HepG2 (cell line): Measurements from ENCODE around the gene PRCD. TPM values are rescaled to one million over a fixed set of nuclear protein-coding genes. Genes with fewer than 3 reads are reported as not detected.

ENCODE experiments used
- AKAP8 ChIP-seq: sonication (generic); formaldehyde crosslinking; IDR thresholded peaks from 2 replicates; pipeline ENCODE4 v1.5.1; 2020; ENCODE audit warnings: mild to moderate bottlenecking, missing genetic modification reagents
- ATF6 ChIP-seq: sonication (generic); formaldehyde crosslinking; conservative IDR thresholded peaks from 2 replicates; pipeline ENCODE4 v1.4.0; 2020; ENCODE audit warnings: missing genetic modification reagents
- BCLAF1 ChIP-seq: fragments of 450-650 bp; IDR thresholded peaks from 2 replicates; pipeline ENCODE4 v1.6.1; 2017; ENCODE audit warnings: mild to moderate bottlenecking
- CHD2 ChIP-seq: IDR thresholded peaks from 2 replicates; pipeline ENCODE4 v1.6.1; 2011; ENCODE audit warnings: low read depth, low read length, improper control_type of control experiment
- CHD4 ChIP-seq: fragments of 200-600 bp; sonication (generic); IDR thresholded peaks from 2 replicates; pipeline ENCODE4 v1.7.0; 2017; ENCODE audit warnings: mild to moderate bottlenecking, low read length, borderline replicate concordance
- CREB1 ChIP-seq, 2 experiments: fragments of 450-650 bp in 1 of 2; IDR thresholded peaks; 2 replicates each; pipeline ENCODE4 v1.6.1; 2016 to 2017; ENCODE audit warnings: control low read depth in 1 of 2, mild to moderate bottlenecking in 1 of 2, missing compliant biosample characterization in 1 of 2, missing genetic modification characterization in 1 of 2
- DNMT1 ChIP-seq: sonication (generic); formaldehyde crosslinking; IDR thresholded peaks from 2 replicates; pipeline ENCODE4 v1.5.1; 2020; ENCODE audit warnings: mild to moderate bottlenecking, missing genetic modification reagents
- ETV6 ChIP-seq: sonication (generic); formaldehyde crosslinking; conservative IDR thresholded peaks from 2 replicates; pipeline ENCODE4 v1.4.0; 2020; ENCODE audit warnings: missing genetic modification reagents
- HBP1 ChIP-seq: IDR thresholded peaks from 2 replicates; pipeline ENCODE4 v1.6.1; 2016; ENCODE audit warnings: low read depth, control low read depth
- HOXA3 ChIP-seq: sonication (generic); formaldehyde crosslinking; IDR thresholded peaks from 2 replicates; pipeline ENCODE4 v1.5.0; 2020; ENCODE audit warnings: missing genetic modification reagents
- MIXL1 ChIP-seq: IDR thresholded peaks from 2 replicates; pipeline ENCODE4 v1.6.1; 2016
- PPARG ChIP-seq: conservative IDR thresholded peaks from 2 replicates; pipeline ENCODE4 v1.6.1; 2016; ENCODE audit warnings: missing biosample characterization, missing genetic modification reagents
- PREB ChIP-seq: sonication (generic); formaldehyde crosslinking; IDR thresholded peaks from 2 replicates; pipeline ENCODE4 v1.4.0; 2020; ENCODE audit warnings: missing genetic modification reagents
- RBM39 ChIP-seq: fragments of 200-400 bp; formaldehyde crosslinking; IDR thresholded peaks from one replicate; pipeline ENCODE4 v1.6.1; 2018; ENCODE audit warnings: antibody characterized with exemption, mild to moderate bottlenecking, low read depth, low read length; ENCODE audit not compliant: poor library complexity, severe bottlenecking
- ZBTB7B ChIP-seq: sonication (generic); formaldehyde crosslinking; IDR thresholded peaks from 2 replicates; pipeline ENCODE4 v1.4.0; 2020; ENCODE audit warnings: missing genetic modification reagents
- ZFP37 ChIP-seq: sonication (generic); formaldehyde crosslinking; IDR thresholded peaks from 2 replicates; pipeline ENCODE4 v1.4.0; 2020; ENCODE audit warnings: missing genetic modification reagents, borderline replicate concordance
- ZNF205 ChIP-seq: IDR thresholded peaks from 2 replicates; pipeline ENCODE4 v1.6.1; 2018; ENCODE audit warnings: missing biosample characterization, missing genetic modification reagents
- ZNF256 ChIP-seq: sonication (generic); formaldehyde crosslinking; conservative IDR thresholded peaks from 2 replicates; pipeline ENCODE4 v1.4.0; 2020; ENCODE audit warnings: missing genetic modification reagents
- ZNF263 ChIP-seq: sonication (generic); formaldehyde crosslinking; IDR thresholded peaks from 2 replicates; pipeline ENCODE4 v1.4.0; 2020; ENCODE audit warnings: missing genetic modification reagents
- ZNF317 ChIP-seq: sonication (generic); formaldehyde crosslinking; IDR thresholded peaks from 2 replicates; pipeline ENCODE4 v1.5.0; 2020; ENCODE audit warnings: mild to moderate bottlenecking, missing genetic modification reagents
- ZNF354B ChIP-seq: sonication (generic); formaldehyde crosslinking; IDR thresholded peaks from 2 replicates; pipeline ENCODE4 v1.8.0; 2022; ENCODE audit warnings: mild to moderate bottlenecking, missing genetic modification reagents
- ZNF660 ChIP-seq: sonication (generic); formaldehyde crosslinking; IDR thresholded peaks from 2 replicates; pipeline ENCODE4 v1.5.1; 2020; ENCODE audit warnings: mild to moderate bottlenecking, low read depth, missing genetic modification reagents, borderline replicate concordance
- polyA plus RNA-seq, 8 experiments: library from polyadenylated mRNA; depleted of rRNA in 3 of 8; stranded (reverse) in 7 of 8; unstranded in 1 of 8; fragments of >200 nt; fragmentation: Illumina TruSeq in 4 of 8; extraction: Trizol in 4 of 8; gene quantifications; 2 replicates each; pipeline versions ENCODE4 v1.2.1 to v1.2.3, GENCODE V29; 2011 to 2016; ENCODE audit warnings: low read depth in 4 of 8, missing spikeins in 1 of 8, mixed read lengths in 1 of 8; ENCODE audit not compliant: insufficient read depth in 1 of 8
- total RNA-seq, 5 experiments: library from RNA; depleted of rRNA; stranded (reverse); fragments of >200 nt; fragmentation: Illumina TruSeq; extraction: Trizol; gene quantifications; 2 replicates each; pipeline ENCODE4 v1.2.3, GENCODE V29; 2016; ENCODE audit warnings: low read depth in 1 of 5

Gene PRCD
- total and polyA plus RNA-seq, 2 of the 13 experiments (the other 11 are each of a cell fraction or from before 2014, with no cell fraction given): 0.51 TPM; not detected in 1

- TF ChIP-seq CREB1 (IDR thresholded peaks at IDR 0.05) (no peak), CREB1 (CRISPR knock-in tag; IDR thresholded peaks at IDR 0.05) (no peak), HBP1 (CRISPR knock-in tag) (0 out of 2 replicates have a peak, but pooled peaks have one; percentile 47), ZNF660 (no peak), ZNF354B (CRISPR knock-in tag) (no peak), ZFP37 (CRISPR knock-in tag) (no peak), DNMT1 (peak; percentile 89; the same call in 1 of the 2 replicates), AKAP8 (CRISPR knock-in tag) (0 out of 2 replicates have a peak, but pooled peaks have one; percentile 57), CHD4 (no peak), CHD2 (peak; percentile 39; the same call in 1 of the 2 replicates), MIXL1 (CRISPR knock-in tag) (peak; percentile 51; the same call in 1 of the 2 replicates), HOXA3 (CRISPR knock-in tag) (peak; percentile 80), ZNF317 (CRISPR knock-in tag) (peak; percentile 49; the same call in 1 of the 2 replicates), BCLAF1 (no peak), PPARG (0 out of 2 replicates have a peak, but pooled peaks have one; percentile 36), RBM39 (no peak), PREB (CRISPR knock-in tag) (0 out of 2 replicates have a peak, but pooled peaks have one; percentile 51), ZNF256 (no peak), ZNF263 (CRISPR knock-in tag) (peak; percentile 49; the same call in 1 of the 2 replicates), ATF6 (no peak), ETV6 (peak; percentile 55; the same call in 1 of the 2 replicates), ZNF205 (CRISPR knock-in tag) (0 out of 2 replicates have a peak, but pooled peaks have one; percentile 55), ZBTB7B (CRISPR knock-in tag) (peak; percentile 80)
Observed at GRCh38 chr17:76523084-76524037, 16.5 kb upstream of the PRCD start (continued).
